Mesothelial cell of epicardium (in vitro differentiated cells): ENCODE results near the gene TFG. TPM values are rescaled to one million over a fixed set of nuclear protein-coding genes. Genes with fewer than 3 reads are reported as not detected.
"Not testable (repeated sequence)": the region's sequence is repeated elsewhere in the genome, so short reads cannot be mapped to it uniquely, and the experiment has no call there.

Source experiments
- DNase-seq, 2 experiments: peaks; one replicate each; pipeline ENCODE4 v3.0.0; 2021; ENCODE audit warnings: low spot score in 2 of 2; ENCODE audit not compliant: unreplicated experiment in 2 of 2
- H3K27ac Mint-ChIP-seq: 2 replicates; pipeline ENCODE4 v1.8.0; 2021; ENCODE audit warnings: mixed read lengths
- H3K27me3 Mint-ChIP-seq: 2 replicates; pipeline ENCODE4 v1.8.0; 2021; ENCODE audit warnings: low read depth, mixed read lengths
- H3K36me3 Mint-ChIP-seq: 2 replicates; pipeline ENCODE4 v1.8.0; 2021; ENCODE audit warnings: mixed read lengths
- H3K4me1 Mint-ChIP-seq: 2 replicates; pipeline ENCODE4 v1.8.0; 2021; ENCODE audit warnings: mixed read lengths
- H3K4me3 Mint-ChIP-seq: 2 replicates; pipeline ENCODE4 v1.8.0; 2021; ENCODE audit warnings: mild to moderate bottlenecking, moderate library complexity, mixed read lengths
- H3K9me3 Mint-ChIP-seq: 2 replicates; pipeline ENCODE4 v1.8.0; 2021; ENCODE audit warnings: mixed read lengths
- CTCF ChIP-seq: fragments of 200-600 bp; sonication (generic); IDR thresholded peaks from one replicate; pipeline ENCODE4 v1.5.0; 2021; ENCODE audit warnings: antibody characterized with exemption; ENCODE audit not compliant: unreplicated experiment
- total RNA-seq: library from RNA; stranded (reverse); gene quantifications from 3 replicates; pipeline ENCODE4 v1.2.1, GENCODE V29; 2021

The TFG gene
- 109 to 116 TPM (median 111 TPM) in 3 replicates for total RNA-seq

- TF ChIP-seq CTCF, result no peak
- Mint-ChIP-seq H3K4me1 (peaks cover 33% of the 10 kb centered on the region), H3K36me3 (peaks cover 12% of the 10 kb centered on the region)
Observed at GRCh38 chr3:100708989-100709841, at the start of gene TFG. Gene TFG, plus strand, starts transcription at chr3:100709494. Its CDS starts 4,192 bp downstream, at chr3:100713686.

GRCh38 chr3:100661294-100661693 is 48.0 kb upstream of the TFG start:
- H3K9me3 Mint-ChIP-seq, H3K27me3 Mint-ChIP-seq, H3K36me3 Mint-ChIP-seq, DNase-seq, H3K4me3 Mint-ChIP-seq: not testable (repeated sequence)
- peaks cover 40% of the 10 kb centered on the region for H3K4me1 Mint-ChIP-seq
- H3K27ac Mint-ChIP-seq, result peak overlapping the region; percentile 91

More at GRCh38 chr3:100708989-100709841, at the start of gene TFG:
- Mint-ChIP-seq H3K4me3 (peak within 1 kb of the TSS; percentile 90), H3K27ac (peak within 1 kb of the TSS; percentile 95), H3K27me3 (peaks cover 24% of the 10 kb centered on the region), H3K9me3 (peaks cover 6% of the 10 kb centered on the region)
- peak; percentile 94 to 98 for DNase-seq

GRCh38 chr3:100662113-100662823 is 47.0 kb upstream of the TFG start:
- Mint-ChIP-seq H3K4me3 (peak overlapping the region; percentile 20), H3K27ac (peak overlapping the region; percentile 91), H3K9me3 (no peaks in the 10 kb centered on the region), H3K4me1 (peaks cover 40% of the 10 kb centered on the region), H3K36me3 (no peaks in the 10 kb centered on the region), H3K27me3 (no peaks in the 10 kb centered on the region)
- no peak for TF ChIP-seq CTCF
- DNase-seq, result no peak

GRCh38 chr3:100665230-100665629 is 44.1 kb upstream of the TFG start:
- Mint-ChIP-seq H3K27ac (peak overlapping the region; percentile 85), H3K4me1 (peaks cover 40% of the 10 kb centered on the region), H3K4me3 (no peak overlapping the region), H3K27me3 (no peaks in the 10 kb centered on the region), H3K9me3 (peaks cover 15% of the 10 kb centered on the region), H3K36me3 (no peaks in the 10 kb centered on the region)
- no peak for TF ChIP-seq CTCF
- DNase-seq, result no peak

GRCh38 chr3:100666699-100667098 is 42.6 kb upstream of the TFG start:
- H3K4me1 Mint-ChIP-seq, result peaks cover 38% of the 10 kb centered on the region
- H3K27me3 Mint-ChIP-seq, H3K4me3 Mint-ChIP-seq, DNase-seq, H3K27ac Mint-ChIP-seq, H3K36me3 Mint-ChIP-seq: not testable (repeated sequence)
- H3K9me3 Mint-ChIP-seq, result peaks cover 29% of the 10 kb centered on the region

GRCh38 chr3:100667316-100667715 is 42.0 kb upstream of the TFG start:
- peaks cover 32% of the 10 kb centered on the region for H3K9me3 Mint-ChIP-seq
- DNase-seq, H3K36me3 Mint-ChIP-seq, H3K27ac Mint-ChIP-seq, H3K27me3 Mint-ChIP-seq, H3K4me3 Mint-ChIP-seq: not testable (repeated sequence)
- H3K4me1 Mint-ChIP-seq, result peaks cover 32% of the 10 kb centered on the region

- not testable (repeated sequence) for H3K27ac Mint-ChIP-seq, H3K4me1 Mint-ChIP-seq, H3K4me3 Mint-ChIP-seq, H3K36me3 Mint-ChIP-seq, H3K27me3 Mint-ChIP-seq, DNase-seq
- peaks cover 56% of the 10 kb centered on the region for H3K9me3 Mint-ChIP-seq
Observed at GRCh38 chr3:100670995-100671394, 38.3 kb upstream of the TFG start.
